Thoracic aorta (tissue), 2 donors: ENCODE data around the gene TGM1. TPM values are rescaled to one million over a fixed set of nuclear protein-coding genes. Genes with fewer than 3 reads are reported as not detected.

Experiments
- ATAC-seq: fragments of 150-250 bp; one replicate; pipeline ENCODE4 v1.8.0; 2017; ENCODE audit warnings: low read depth; ENCODE audit not compliant: insufficient number of reproducible peaks, low FRiP score
- DNase-seq: peaks from one replicate; pipeline ENCODE4 v3.0.0-alpha.2; 2020; ENCODE audit warnings: low spot score
- H3K27ac ChIP-seq, 2 donors: fragments of 200-600 bp; sonication (generic); 1 replicate in 1 of 2; 2 replicates in 1 of 2; pipeline ENCODE4 v1.5.1; 2016; ENCODE audit warnings: mild to moderate bottlenecking in 2 of 2, moderate library complexity in 2 of 2
- H3K27me3 ChIP-seq: fragments of 200-600 bp; sonication (generic); replicated peaks from 2 replicates; pipeline ENCODE4 v1.6.0; 2016; ENCODE audit warnings: mild to moderate bottlenecking; ENCODE audit not compliant: insufficient read depth
- H3K36me3 ChIP-seq: fragments of 200-600 bp; sonication (generic); one replicate; pipeline ENCODE4 v1.5.1; 2016
- H3K4me1 ChIP-seq, 2 donors: fragments of 200-600 bp; sonication (generic); 1 replicate in 1 of 2; 2 replicates in 1 of 2; pipeline versions ENCODE4 v1.5.1 to v1.6.0; 2016; ENCODE audit warnings: low read depth in 2 of 2, mild to moderate bottlenecking in 1 of 2; ENCODE audit not compliant: control insufficient read depth in 1 of 2
- H3K4me3 ChIP-seq: fragments of 200-600 bp; sonication (generic); 2 replicates; pipeline ENCODE4 v1.5.1; 2016; ENCODE audit warnings: mild to moderate bottlenecking
- H3K9me3 ChIP-seq: fragments of 200-600 bp; sonication (generic); 2 replicates; pipeline ENCODE4 v1.5.1; 2016
- total RNA-seq, 2 donors: library from RNA; depleted of rRNA; stranded (reverse); fragments of >200 nt; gene quantifications; one replicate each; pipeline versions ENCODE4 v1.1.0 to v1.2.3, GENCODE V29; 2016
- TF ChIP-seq, protein P1 (sequence below): fragments of 200-600 bp; sonication (generic); IDR thresholded peaks from one replicate; pipeline ENCODE4 v1.5.1; 2019; ENCODE audit warnings: antibody characterized with exemption

The TGM1 gene
- total RNA-seq, 2 donors from 2014 or later = 0.21 TPM; not detected in 1

DNA sequence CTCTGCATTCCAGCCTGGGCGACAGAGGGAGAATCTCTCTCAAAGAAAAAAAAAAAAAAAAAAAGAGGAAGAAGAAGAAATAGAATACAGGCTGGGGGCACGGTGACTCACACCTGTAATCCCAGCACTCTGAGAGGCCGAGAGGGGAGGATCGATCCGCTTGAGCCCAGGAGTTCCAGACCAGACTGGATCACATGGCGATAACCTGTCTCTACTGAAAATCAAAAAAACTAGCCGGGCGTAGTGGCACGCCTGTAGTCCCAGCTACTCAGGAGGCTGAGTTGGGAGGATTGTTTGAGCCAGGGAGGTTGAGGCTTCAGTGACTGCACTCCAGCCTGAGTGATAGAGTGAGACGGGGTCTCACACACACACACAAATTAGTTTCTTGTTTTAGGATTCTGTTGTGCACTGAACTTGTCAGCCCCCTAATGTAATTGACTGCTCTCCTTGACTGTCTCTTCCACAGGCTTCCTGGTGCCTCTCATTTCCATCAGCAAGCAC, 19.6 kb downstream of the TGM1 start:
- H3K4me3 ChIP-seq = peak overlapping the region; percentile 76
- TF ChIP-seq, protein P1, sequence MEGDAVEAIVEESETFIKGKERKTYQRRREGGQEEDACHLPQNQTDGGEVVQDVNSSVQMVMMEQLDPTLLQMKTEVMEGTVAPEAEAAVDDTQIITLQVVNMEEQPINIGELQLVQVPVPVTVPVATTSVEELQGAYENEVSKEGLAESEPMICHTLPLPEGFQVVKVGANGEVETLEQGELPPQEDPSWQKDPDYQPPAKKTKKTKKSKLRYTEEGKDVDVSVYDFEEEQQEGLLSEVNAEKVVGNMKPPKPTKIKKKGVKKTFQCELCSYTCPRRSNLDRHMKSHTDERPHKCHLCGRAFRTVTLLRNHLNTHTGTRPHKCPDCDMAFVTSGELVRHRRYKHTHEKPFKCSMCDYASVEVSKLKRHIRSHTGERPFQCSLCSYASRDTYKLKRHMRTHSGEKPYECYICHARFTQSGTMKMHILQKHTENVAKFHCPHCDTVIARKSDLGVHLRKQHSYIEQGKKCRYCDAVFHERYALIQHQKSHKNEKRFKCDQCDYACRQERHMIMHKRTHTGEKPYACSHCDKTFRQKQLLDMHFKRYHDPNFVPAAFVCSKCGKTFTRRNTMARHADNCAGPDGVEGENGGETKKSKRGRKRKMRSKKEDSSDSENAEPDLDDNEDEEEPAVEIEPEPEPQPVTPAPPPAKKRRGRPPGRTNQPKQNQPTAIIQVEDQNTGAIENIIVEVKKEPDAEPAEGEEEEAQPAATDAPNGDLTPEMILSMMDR = no peak

GRCh38 chr14:24241829-24242443, 21.0 kb downstream of the TGM1 start:
- TF ChIP-seq, protein P1 = peak; percentile 62
- Histone ChIP-seq H3K4me1 (peaks cover 19 to 39% of the 10 kb centered on the region in 2 donors), H3K9me3 (no peaks in the 10 kb centered on the region), H3K27me3 (no peaks in the 10 kb centered on the region), H3K4me3 (peak overlapping the region; percentile 76), H3K36me3 (peaks cover 32% of the 10 kb centered on the region), H3K27ac (peak overlapping the region; percentile 92 to 98)
- peak; percentile 82 for ATAC-seq
- DNase-seq = peak; percentile 72

More for the DNA sequence above, 19.6 kb downstream of the TGM1 start:
- no peak for DNase-seq
- H3K27ac ChIP-seq = peak overlapping the region; percentile 92 to 98
- no peaks in the 10 kb centered on the region for H3K27me3 ChIP-seq
- no peak for ATAC-seq
- H3K36me3 ChIP-seq = peaks cover 20% of the 10 kb centered on the region
- no peaks in the 10 kb centered on the region for H3K9me3 ChIP-seq
- H3K4me1 ChIP-seq = peaks cover 19 to 39% of the 10 kb centered on the region in 2 donors

- Histone ChIP-seq H3K4me1 (peaks cover 19 to 39% of the 10 kb centered on the region in 2 donors), H3K9me3 (no peaks in the 10 kb centered on the region), H3K27me3 (no peaks in the 10 kb centered on the region), H3K36me3 (peaks cover 46% of the 10 kb centered on the region), H3K4me3 (no peak overlapping the region), H3K27ac (peak overlapping the region; percentile 92 to 98)
- TF ChIP-seq, protein P1 = no peak
- ATAC-seq = no peak
- DNase-seq = no peak
Observed at GRCh38 chr14:24240110-24240918, 22.7 kb downstream of the TGM1 start.

- Histone ChIP-seq H3K4me1 (peaks cover 25 to 51% of the 10 kb centered on the region in 2 donors), H3K36me3 (peaks cover 46% of the 10 kb centered on the region), H3K27ac (no peak overlapping the region), H3K4me3 (no peak overlapping the region), H3K9me3 (no peaks in the 10 kb centered on the region), H3K27me3 (no peaks in the 10 kb centered on the region)
- TF ChIP-seq, protein P1 = no peak
- DNase-seq (no peak), ATAC-seq (no peak)
Observed at GRCh38 chr14:24238527-24239037, 24.4 kb downstream of the TGM1 start.

DNA sequence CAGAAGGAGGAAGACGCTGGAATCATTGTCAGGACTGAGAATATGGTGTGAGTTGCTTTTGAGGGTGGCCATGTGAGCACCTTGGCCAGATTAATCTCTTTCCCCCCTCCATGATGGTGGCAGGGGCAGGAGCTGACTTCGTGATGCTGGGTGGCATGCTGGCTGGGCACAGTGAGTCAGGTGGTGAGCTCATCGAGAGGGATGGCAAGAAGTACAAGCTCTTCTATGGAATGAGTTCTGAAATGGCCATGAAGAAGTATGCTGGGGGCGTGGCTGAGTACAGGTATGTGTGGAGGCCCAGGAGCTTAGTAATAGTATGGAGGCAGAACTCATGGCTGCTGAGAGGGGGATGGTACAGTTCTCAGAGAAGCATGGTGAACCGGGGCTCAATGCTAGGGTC, 24.9 kb downstream of the TGM1 start:
- DNase-seq (no peak), ATAC-seq (no peak)
- Histone ChIP-seq H3K27ac (no peak overlapping the region), H3K4me3 (no peak overlapping the region), H3K4me1 (peaks cover 27 to 51% of the 10 kb centered on the region in 2 donors), H3K36me3 (peaks cover 46% of the 10 kb centered on the region), H3K9me3 (no peaks in the 10 kb centered on the region), H3K27me3 (no peaks in the 10 kb centered on the region)
- TF ChIP-seq, protein P1 = no peak
